Osteocyte (in vitro differentiated cells): ENCODE results near the gene ZNF814. TPM values are rescaled to one million over a fixed set of nuclear protein-coding genes. Genes with fewer than 3 reads are reported as not detected.
"Not testable (repeated sequence)": the region's sequence is repeated elsewhere in the genome, so short reads cannot be mapped to it uniquely, and the experiment has no call there.

Experiments used
- DNase-seq: peaks from one replicate; pipeline ENCODE4 v3.0.0; 2021; ENCODE audit warnings: mixed read lengths; ENCODE audit not compliant: unreplicated experiment; ENCODE audit errors: extremely low spot score
- H3K27ac Mint-ChIP-seq: one replicate; pipeline ENCODE4 v1.8.0; 2021; ENCODE audit warnings: mild to moderate bottlenecking, mixed read lengths; ENCODE audit not compliant: unreplicated experiment
- H3K27me3 Mint-ChIP-seq: one replicate; pipeline ENCODE4 v1.8.0; 2021; ENCODE audit warnings: mixed read lengths; ENCODE audit not compliant: unreplicated experiment
- H3K36me3 Mint-ChIP-seq: one replicate; pipeline ENCODE4 v1.8.0; 2021; ENCODE audit warnings: mixed read lengths; ENCODE audit not compliant: unreplicated experiment
- H3K4me1 Mint-ChIP-seq: one replicate; pipeline ENCODE4 v1.8.0; 2021; ENCODE audit warnings: mixed read lengths; ENCODE audit not compliant: unreplicated experiment
- H3K4me3 Mint-ChIP-seq: one replicate; pipeline ENCODE4 v1.8.0; 2021; ENCODE audit warnings: mild to moderate bottlenecking, moderate library complexity, mixed read lengths; ENCODE audit not compliant: unreplicated experiment
- H3K9me3 Mint-ChIP-seq: one replicate; pipeline ENCODE4 v1.8.0; 2021; ENCODE audit warnings: mixed read lengths; ENCODE audit not compliant: unreplicated experiment
- CTCF ChIP-seq: fragments of 200-600 bp; sonication (generic); IDR thresholded peaks from 2 replicates; pipeline ENCODE4 v1.5.0; 2021; ENCODE audit warnings: antibody characterized with exemption, mild to moderate bottlenecking, moderate library complexity
- total RNA-seq: library from RNA; stranded (reverse); gene quantifications from 2 replicates; pipeline ENCODE4 v1.2.1, GENCODE V29; 2021

ZNF814 gene
- total RNA-seq, 1 donor from 2014 or later: 17.2 TPM

GRCh38 chr19:57916168-57916995, 27.5 kb upstream of the ZNF814 start, which contains the start of gene ZNF417:
TSS of gene ZNF417 (minus strand) at chr19:57916592. CDS start at chr19:57916411, 181 bp downstream.
- H3K9me3 Mint-ChIP-seq: peaks cover 19% of the 10 kb centered on the region
- peak; percentile 89 for DNase-seq
- peak; percentile 33 for TF ChIP-seq CTCF
- peaks cover 63% of the 10 kb centered on the region for H3K36me3 Mint-ChIP-seq
- H3K4me3 Mint-ChIP-seq: peak within 1 kb of the TSS; percentile 91
- peaks cover 15% of the 10 kb centered on the region for H3K4me1 Mint-ChIP-seq
- H3K27me3 Mint-ChIP-seq: not testable (repeated sequence)
- H3K27ac Mint-ChIP-seq: peak within 1 kb of the TSS; percentile 93

GRCh38 chr19:57914531-57914930, 25.7 kb upstream of the ZNF814 start:
- DNase-seq: no peak
- H3K27ac Mint-ChIP-seq: no peak overlapping the region
- H3K4me3 Mint-ChIP-seq: peak overlapping the region; percentile 44
- H3K4me1 Mint-ChIP-seq: peaks cover 15% of the 10 kb centered on the region
- no peak for TF ChIP-seq CTCF
- peaks cover 26% of the 10 kb centered on the region for H3K9me3 Mint-ChIP-seq
- no peaks in the 10 kb centered on the region for H3K27me3 Mint-ChIP-seq
- H3K36me3 Mint-ChIP-seq: peaks cover 65% of the 10 kb centered on the region

GRCh38 chr19:57907394-57907793, 18.6 kb upstream of the ZNF814 start:
- H3K4me3 Mint-ChIP-seq: no peak overlapping the region
- no peaks in the 10 kb centered on the region for H3K27me3 Mint-ChIP-seq
- peaks cover 40% of the 10 kb centered on the region for H3K9me3 Mint-ChIP-seq
- DNase-seq: no peak
- no peaks in the 10 kb centered on the region for H3K4me1 Mint-ChIP-seq
- peaks cover 68% of the 10 kb centered on the region for H3K36me3 Mint-ChIP-seq
- TF ChIP-seq CTCF: no peak
- no peak overlapping the region for H3K27ac Mint-ChIP-seq

- Mint-ChIP-seq H3K36me3 (peaks cover 48% of the 10 kb centered on the region), H3K9me3 (peaks cover 25% of the 10 kb centered on the region), H3K27ac (no peak overlapping the region), H3K27me3 (no peaks in the 10 kb centered on the region), H3K4me1 (no peaks in the 10 kb centered on the region), H3K4me3 (no peak overlapping the region)
- DNase-seq: no peak
- no peak for TF ChIP-seq CTCF
These were observed 16.4 kb upstream of the ZNF814 start for GRCh38 chr19:57905258-57905657.

- no peak for DNase-seq
- H3K27me3 Mint-ChIP-seq: no peaks in the 10 kb centered on the region
- H3K4me3 Mint-ChIP-seq: no peak overlapping the region
- no peaks in the 10 kb centered on the region for H3K4me1 Mint-ChIP-seq
- H3K36me3 Mint-ChIP-seq: peaks cover 38% of the 10 kb centered on the region
- peaks cover 25% of the 10 kb centered on the region for H3K9me3 Mint-ChIP-seq
- TF ChIP-seq CTCF: no peak
- no peak overlapping the region for H3K27ac Mint-ChIP-seq
These were observed 14.9 kb upstream of the ZNF814 start for GRCh38 chr19:57903618-57904184.
